ENCODE data around the gene ABCC2.
"Not testable (repeated sequence)": the region's sequence is repeated elsewhere in the genome, so short reads cannot be mapped to it uniquely, and the experiment has no call there.

The ABCC2 gene

DNA sequence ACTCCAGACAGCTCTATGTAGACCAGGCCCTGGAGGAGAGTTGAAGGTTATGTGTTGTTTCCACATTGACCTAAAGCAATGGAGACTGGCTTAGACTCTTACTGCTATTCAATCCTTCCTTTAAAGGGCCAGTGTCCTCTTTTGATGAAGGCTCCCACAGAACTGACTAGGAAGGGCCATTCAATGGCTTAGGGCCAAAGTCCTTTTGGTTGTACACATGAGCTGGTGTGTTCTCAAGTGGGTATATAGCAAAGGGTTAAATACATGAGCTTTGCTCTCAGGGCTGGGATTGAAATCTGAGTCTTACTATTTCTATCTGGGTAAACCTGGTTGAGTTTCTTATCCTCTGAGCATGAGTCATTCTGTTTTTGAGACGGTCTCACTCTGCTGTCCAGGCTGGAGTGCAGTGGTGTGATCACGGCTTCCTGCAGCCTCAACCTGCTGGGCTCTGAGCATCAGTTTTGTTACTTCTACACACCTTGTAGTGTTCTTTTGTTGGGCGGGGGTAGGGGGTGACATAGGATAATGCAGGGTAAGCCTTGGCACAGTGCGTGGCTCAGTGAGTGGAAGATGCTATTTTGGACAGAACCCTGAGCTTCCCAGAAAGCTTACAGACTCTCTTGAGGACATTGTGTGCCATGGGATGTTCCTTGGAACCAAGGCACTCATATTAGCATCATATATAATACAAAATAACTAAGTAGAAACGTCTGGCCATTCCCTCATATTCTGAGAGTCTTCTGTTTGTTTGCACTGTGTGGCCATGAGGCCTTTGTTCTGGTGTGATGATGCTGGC, 90.1 kb downstream of the ABCC2 start:
- no peaks in the 10 kb centered on the region for H3K27me3 ChIP-seq (ENCODE audit: control insufficient read depth, insufficient read depth, low read length)
- no peaks in the 10 kb centered on the region for H3K9me3 ChIP-seq (ENCODE audit: control insufficient read depth, insufficient read depth, low read length)
- no peak overlapping the region for H3K9ac ChIP-seq (ENCODE audit: low read depth, low read length)
- H3K4me3 ChIP-seq (ENCODE audit: low read depth, low read length): no peak overlapping the region
- peaks cover 25% of the 10 kb centered on the region for H3K36me3 ChIP-seq (ENCODE audit: control insufficient read depth, insufficient read depth, low read length)
- no peak overlapping the region for H3K27ac ChIP-seq (ENCODE audit: low read depth, low read length)
- H3K4me1 ChIP-seq (ENCODE audit: control insufficient read depth, insufficient read depth, low read length): no peaks in the 10 kb centered on the region

- Histone ChIP-seq H3K4me1 (ENCODE audit: control insufficient read depth, insufficient read depth, low read length) (no peaks in the 10 kb centered on the region), H3K36me3 (ENCODE audit: control insufficient read depth, insufficient read depth, low read length) (peaks cover 37% of the 10 kb centered on the region), H3K4me3 (ENCODE audit: low read depth, low read length) (no peak overlapping the region), H3K9me3 (ENCODE audit: control insufficient read depth, insufficient read depth, low read length) (no peaks in the 10 kb centered on the region), H3K27me3 (ENCODE audit: control insufficient read depth, insufficient read depth, low read length) (no peaks in the 10 kb centered on the region), H3K27ac (ENCODE audit: low read depth, low read length) (no peak overlapping the region), H3K9ac (ENCODE audit: low read depth, low read length) (no peak overlapping the region)
Measured at GRCh38 chr10:99873846-99874245, 91.4 kb downstream of the ABCC2 start.

- Histone ChIP-seq H3K9ac (ENCODE audit: low read depth, low read length) (no peak overlapping the region), H3K4me1 (ENCODE audit: control insufficient read depth, insufficient read depth, low read length) (no peaks in the 10 kb centered on the region), H3K27me3 (ENCODE audit: control insufficient read depth, insufficient read depth, low read length) (no peaks in the 10 kb centered on the region), H3K9me3 (ENCODE audit: control insufficient read depth, insufficient read depth, low read length) (no peaks in the 10 kb centered on the region), H3K27ac (ENCODE audit: low read depth, low read length) (no peak overlapping the region), H3K36me3 (ENCODE audit: control insufficient read depth, insufficient read depth, low read length) (peaks cover 43% of the 10 kb centered on the region), H3K4me3 (ENCODE audit: low read depth, low read length) (no peak overlapping the region)
Measured at GRCh38 chr10:99874341-99875085, 92.1 kb downstream of the ABCC2 start.

DNA sequence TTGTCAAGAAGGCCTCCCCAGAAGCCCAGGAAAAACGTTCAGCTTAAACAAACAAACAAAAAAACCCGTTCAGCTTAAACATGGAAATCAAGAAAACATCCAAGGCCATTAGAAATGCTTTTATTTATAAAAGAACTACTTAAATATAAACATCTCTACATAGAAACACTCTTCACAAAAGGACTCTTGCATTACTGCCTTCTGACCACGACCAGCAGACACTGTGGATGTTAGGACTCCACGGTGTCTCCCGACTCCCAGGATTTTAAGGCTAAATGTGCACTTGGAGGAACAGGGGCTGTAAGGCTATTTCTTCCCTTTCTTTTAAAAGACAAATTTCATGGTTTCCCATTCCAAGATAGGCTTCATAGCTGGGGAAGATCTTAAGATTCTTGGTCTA, 93.0 kb downstream of the ABCC2 start:
- H3K9me3 ChIP-seq (ENCODE audit: control insufficient read depth, insufficient read depth, low read length): no peaks in the 10 kb centered on the region
- no peak overlapping the region for H3K4me3 ChIP-seq (ENCODE audit: low read depth, low read length)
- no peak overlapping the region for H3K9ac ChIP-seq (ENCODE audit: low read depth, low read length)
- H3K36me3 ChIP-seq (ENCODE audit: control insufficient read depth, insufficient read depth, low read length): peaks cover 52% of the 10 kb centered on the region
- H3K4me1 ChIP-seq (ENCODE audit: control insufficient read depth, insufficient read depth, low read length): no peaks in the 10 kb centered on the region
- H3K27ac ChIP-seq (ENCODE audit: low read depth, low read length): no peak overlapping the region
- no peaks in the 10 kb centered on the region for H3K27me3 ChIP-seq (ENCODE audit: control insufficient read depth, insufficient read depth, low read length)

DNA sequence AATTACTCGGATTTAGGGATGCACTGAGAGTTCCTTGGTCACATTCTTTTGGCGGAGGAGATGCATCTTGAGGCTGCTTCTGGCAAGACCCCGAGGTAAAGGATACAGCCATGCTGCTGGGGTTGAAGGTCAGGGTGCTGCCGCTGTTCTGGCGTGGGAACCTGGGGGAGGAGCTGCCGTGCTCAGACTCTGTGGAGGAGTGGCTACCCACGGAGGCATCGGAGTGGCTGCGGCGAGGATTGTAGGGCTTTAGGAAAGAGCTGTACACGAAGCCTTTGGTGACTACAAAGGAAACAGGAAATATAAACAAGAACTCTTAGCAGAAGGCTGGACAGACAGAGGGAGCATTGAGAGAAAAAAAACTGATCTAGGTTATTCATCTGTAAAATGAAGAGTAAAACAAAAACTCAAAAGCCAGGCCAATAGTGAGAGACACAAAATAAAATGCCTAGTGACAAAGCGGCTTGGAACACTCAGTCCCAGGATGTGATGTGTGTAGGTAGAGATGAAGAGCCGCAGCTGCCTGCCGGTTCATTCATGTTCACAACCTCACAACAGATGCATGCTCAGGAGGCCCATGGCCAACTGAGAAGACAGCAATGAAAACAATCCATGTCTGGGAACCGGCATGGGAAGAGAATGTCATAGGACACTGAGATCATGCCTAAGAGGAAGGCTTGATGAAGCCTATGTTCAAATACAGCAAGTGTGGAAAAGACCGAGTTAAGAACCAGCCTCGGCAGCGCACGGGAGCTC, 97.8 kb downstream of the ABCC2 start:
- Histone ChIP-seq H3K4me3 (ENCODE audit: low read depth, low read length) (no peak overlapping the region), H3K9me3 (ENCODE audit: control insufficient read depth, insufficient read depth, low read length) (no peaks in the 10 kb centered on the region), H3K9ac (ENCODE audit: low read depth, low read length) (no peak overlapping the region), H3K27me3 (ENCODE audit: control insufficient read depth, insufficient read depth, low read length) (no peaks in the 10 kb centered on the region), H3K4me1 (ENCODE audit: control insufficient read depth, insufficient read depth, low read length) (no peaks in the 10 kb centered on the region), H3K36me3 (ENCODE audit: control insufficient read depth, insufficient read depth, low read length) (peaks cover 99% of the 10 kb centered on the region), H3K27ac (ENCODE audit: low read depth, low read length) (no peak overlapping the region)

DNA sequence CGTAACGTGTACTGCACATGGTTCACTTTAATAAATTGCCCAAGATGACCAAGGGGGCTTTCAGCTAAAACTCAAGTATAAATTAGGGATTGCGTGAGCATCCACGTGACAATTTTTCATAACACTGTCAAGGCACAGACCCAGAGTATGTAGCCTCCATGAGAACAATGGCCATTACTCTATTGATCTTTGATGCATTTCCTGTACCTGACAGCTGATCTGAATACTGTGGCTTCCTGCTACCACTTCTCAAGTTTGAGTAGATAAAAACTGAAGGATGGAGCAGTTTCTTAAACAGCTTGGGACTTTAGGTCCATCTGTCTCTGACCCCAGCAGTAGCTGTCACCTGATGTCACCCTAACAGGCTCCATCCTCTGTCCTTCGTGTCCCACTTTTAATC, 98.9 kb downstream of the ABCC2 start:
- no peaks in the 10 kb centered on the region for H3K4me1 ChIP-seq (ENCODE audit: control insufficient read depth, insufficient read depth, low read length)
- no peaks in the 10 kb centered on the region for H3K27me3 ChIP-seq (ENCODE audit: control insufficient read depth, insufficient read depth, low read length)
- H3K36me3 ChIP-seq (ENCODE audit: control insufficient read depth, insufficient read depth, low read length): peaks cover 99% of the 10 kb centered on the region
- H3K9me3 ChIP-seq (ENCODE audit: control insufficient read depth, insufficient read depth, low read length): no peaks in the 10 kb centered on the region
- H3K27ac ChIP-seq (ENCODE audit: low read depth, low read length): no peak overlapping the region
- H3K9ac ChIP-seq (ENCODE audit: low read depth, low read length): no peak overlapping the region
- H3K4me3 ChIP-seq (ENCODE audit: low read depth, low read length): no peak overlapping the region

DNA sequence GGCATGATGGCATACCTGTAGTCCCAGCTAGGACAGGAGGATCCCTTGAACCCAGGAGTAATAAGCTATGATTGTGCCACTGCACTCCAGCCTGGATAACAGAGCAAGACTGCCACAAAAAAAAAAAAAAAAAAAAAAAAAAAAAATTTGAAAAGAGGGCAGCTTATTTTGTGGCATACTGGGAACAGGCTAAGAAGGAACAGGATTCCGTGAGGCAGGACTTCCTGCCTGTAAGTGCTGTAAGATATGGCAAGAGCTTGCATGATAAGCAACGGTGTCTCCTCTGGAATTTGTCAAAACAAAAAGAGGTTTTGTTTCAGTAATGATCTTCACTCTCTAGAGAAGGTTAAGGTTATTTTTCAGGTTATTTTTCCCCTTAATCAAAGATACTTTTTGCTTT, 101.1 kb downstream of the ABCC2 start:
- peaks cover 98% of the 10 kb centered on the region for H3K36me3 ChIP-seq (ENCODE audit: control insufficient read depth, insufficient read depth, low read length)

DNA sequence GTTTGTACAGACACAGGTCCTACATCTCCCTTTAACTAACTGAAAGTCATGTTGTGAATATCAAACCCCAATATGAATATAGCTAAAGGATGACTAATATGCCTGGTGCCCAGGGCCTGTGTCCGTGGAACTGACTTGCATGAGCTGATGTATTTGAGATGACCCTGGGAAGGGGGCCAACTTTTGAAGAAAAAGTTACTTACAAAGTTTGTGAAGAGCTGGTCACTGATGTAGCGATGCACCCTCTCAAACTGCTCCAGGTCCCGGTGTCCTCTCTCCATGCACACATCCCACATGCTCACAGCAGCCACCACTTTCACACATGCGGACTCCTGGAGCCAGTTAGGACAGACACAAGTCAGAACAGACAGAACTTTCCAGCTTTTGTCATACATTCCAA, 106.2 kb downstream of the ABCC2 start:
- H3K27ac ChIP-seq (ENCODE audit: low read depth, low read length): no peak overlapping the region
- peaks cover 83% of the 10 kb centered on the region for H3K36me3 ChIP-seq (ENCODE audit: control insufficient read depth, insufficient read depth, low read length)
- no peaks in the 10 kb centered on the region for H3K4me1 ChIP-seq (ENCODE audit: control insufficient read depth, insufficient read depth, low read length)
- no peak overlapping the region for H3K4me3 ChIP-seq (ENCODE audit: low read depth, low read length)
- no peaks in the 10 kb centered on the region for H3K9me3 ChIP-seq (ENCODE audit: control insufficient read depth, insufficient read depth, low read length)
- H3K27me3 ChIP-seq (ENCODE audit: control insufficient read depth, insufficient read depth, low read length): no peaks in the 10 kb centered on the region
- no peak overlapping the region for H3K9ac ChIP-seq (ENCODE audit: low read depth, low read length)

More for the DNA sequence above, 101.1 kb downstream of the ABCC2 start:
- H3K27me3 ChIP-seq (ENCODE audit: control insufficient read depth, insufficient read depth, low read length): no peaks in the 10 kb centered on the region
- no peak overlapping the region for H3K9ac ChIP-seq (ENCODE audit: low read depth, low read length)
- no peaks in the 10 kb centered on the region for H3K9me3 ChIP-seq (ENCODE audit: control insufficient read depth, insufficient read depth, low read length)
- no peak overlapping the region for H3K4me3 ChIP-seq (ENCODE audit: low read depth, low read length)
- H3K27ac ChIP-seq (ENCODE audit: low read depth, low read length): no peak overlapping the region
- H3K4me1 ChIP-seq (ENCODE audit: control insufficient read depth, insufficient read depth, low read length): no peaks in the 10 kb centered on the region

- no peaks in the 10 kb centered on the region for H3K4me1 ChIP-seq (ENCODE audit: control insufficient read depth, insufficient read depth, low read length)
- H3K9ac ChIP-seq (ENCODE audit: low read depth, low read length): no peak overlapping the region
Measured at GRCh38 chr10:99894613-99895012, 112.2 kb downstream of the ABCC2 start.

GRCh38 chr10:99895066-99895465, 112.6 kb downstream of the ABCC2 start:
- not testable (repeated sequence) for H3K27me3 ChIP-seq (ENCODE audit: control insufficient read depth, insufficient read depth, low read length); H3K9ac ChIP-seq (ENCODE audit: low read depth, low read length); H3K9me3 ChIP-seq (ENCODE audit: control insufficient read depth, insufficient read depth, low read length); H3K4me3 ChIP-seq (ENCODE audit: low read depth, low read length); H3K27ac ChIP-seq (ENCODE audit: low read depth, low read length); H3K4me1 ChIP-seq (ENCODE audit: control insufficient read depth, insufficient read depth, low read length)
- H3K36me3 ChIP-seq (ENCODE audit: control insufficient read depth, insufficient read depth, low read length): peaks cover 83% of the 10 kb centered on the region

More at GRCh38 chr10:99894613-99895012, 112.2 kb downstream of the ABCC2 start:
- Histone ChIP-seq H3K27me3 (ENCODE audit: control insufficient read depth, insufficient read depth, low read length) (no peaks in the 10 kb centered on the region), H3K36me3 (ENCODE audit: control insufficient read depth, insufficient read depth, low read length) (peaks cover 83% of the 10 kb centered on the region), H3K27ac (ENCODE audit: low read depth, low read length) (no peak overlapping the region), H3K9me3 (ENCODE audit: control insufficient read depth, insufficient read depth, low read length) (peaks cover 7% of the 10 kb centered on the region; the same call in 1 of the 2 replicates), H3K4me3 (ENCODE audit: low read depth, low read length) (no peak overlapping the region)

DNA sequence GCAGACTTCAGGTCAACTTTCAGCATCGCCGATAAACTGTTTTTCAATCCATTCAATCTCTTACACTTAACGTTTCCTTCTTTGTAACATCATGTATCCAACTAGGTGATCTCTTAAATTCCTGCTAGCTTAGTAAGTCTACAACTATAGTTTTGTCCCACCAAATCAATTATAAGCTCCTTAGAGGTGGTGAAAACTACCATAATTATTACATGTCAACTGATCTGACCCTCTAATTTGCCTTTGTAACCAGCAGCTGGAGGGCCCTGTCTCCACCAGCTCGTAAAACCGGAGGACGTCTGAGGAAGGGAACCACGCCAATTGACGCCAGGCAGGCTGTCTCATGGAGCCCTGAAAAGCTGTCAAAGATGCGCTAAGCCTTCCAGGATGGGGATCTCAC, 113.4 kb downstream of the ABCC2 start:
- no peak overlapping the region for H3K9ac ChIP-seq (ENCODE audit: low read depth, low read length)
- H3K4me1 ChIP-seq (ENCODE audit: control insufficient read depth, insufficient read depth, low read length): no peaks in the 10 kb centered on the region
- no peak overlapping the region for H3K4me3 ChIP-seq (ENCODE audit: low read depth, low read length)
- no peak overlapping the region for H3K27ac ChIP-seq (ENCODE audit: low read depth, low read length)
- H3K36me3 ChIP-seq (ENCODE audit: control insufficient read depth, insufficient read depth, low read length): peaks cover 83% of the 10 kb centered on the region
- H3K27me3 ChIP-seq (ENCODE audit: control insufficient read depth, insufficient read depth, low read length): no peaks in the 10 kb centered on the region
- peaks cover 7% of the 10 kb centered on the region; the same call in 1 of the 2 replicates for H3K9me3 ChIP-seq (ENCODE audit: control insufficient read depth, insufficient read depth, low read length)

Data from HUES48 (cell line).